ENCODE results near the gene USP3.
A peak's percentile ranks its signal among the peaks of the same experiment; 100 is the strongest.

Gene USP3

DNA sequence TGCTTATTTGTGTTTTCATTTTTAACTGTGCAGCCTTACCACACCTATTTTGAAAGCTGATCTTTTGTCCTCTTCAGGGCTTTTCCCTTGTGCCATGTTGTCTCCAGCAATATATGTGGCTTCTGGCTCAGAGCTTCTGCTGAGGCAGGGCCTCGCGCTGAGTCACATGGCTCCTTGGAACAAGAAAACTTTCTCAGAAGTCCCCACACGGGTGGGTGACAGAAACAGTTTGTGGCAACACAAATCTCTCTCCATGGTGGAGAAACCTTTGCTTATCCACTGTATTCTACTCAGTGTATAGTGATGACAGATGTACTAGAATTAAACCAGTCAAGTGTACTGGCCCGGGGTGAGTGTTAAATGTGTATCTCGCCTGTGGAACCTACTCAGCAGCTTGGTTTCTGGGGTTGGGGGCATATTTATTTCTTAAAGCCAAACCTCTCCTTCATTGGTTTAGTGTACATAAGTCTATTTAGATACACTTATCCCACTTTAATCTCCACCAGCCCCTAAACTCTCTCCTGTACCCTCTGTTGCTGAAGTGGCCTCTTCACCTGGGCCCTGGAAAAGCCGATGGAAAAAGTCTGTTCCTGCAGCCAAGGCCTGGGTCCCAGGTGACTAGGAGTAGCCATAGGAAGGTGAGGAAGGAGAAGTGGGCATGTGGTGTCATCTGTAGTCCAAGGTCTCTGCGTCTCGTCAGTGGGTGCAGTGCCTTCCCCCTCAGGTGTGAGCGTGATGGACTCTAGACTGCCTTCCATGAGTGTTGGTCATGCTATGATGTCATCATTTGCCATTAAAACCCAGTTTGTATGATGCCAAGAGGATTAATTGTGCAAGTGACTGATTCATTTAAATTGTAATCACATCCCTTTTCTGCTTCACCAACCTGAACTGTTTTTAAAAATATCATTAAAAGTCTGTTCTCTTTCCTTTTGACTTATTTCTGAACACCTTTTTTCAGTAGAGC, 89.6 kb downstream of the USP3 start:
- peaks cover 60% of the 10 kb centered on the region for H3K4me1 Mint-ChIP-seq
- ATAC-seq (peak; percentile 89), DNase-seq (ENCODE audit: low spot score in 2 of 2) (no peak)
- peak overlapping the region; percentile 80 for H3K27ac Mint-ChIP-seq
- no peaks in the 10 kb centered on the region for H3K9me3 Mint-ChIP-seq
- H3K4me3 Mint-ChIP-seq = peak overlapping the region; percentile 2
- peaks cover 54% of the 10 kb centered on the region for H3K36me3 Mint-ChIP-seq

DNA sequence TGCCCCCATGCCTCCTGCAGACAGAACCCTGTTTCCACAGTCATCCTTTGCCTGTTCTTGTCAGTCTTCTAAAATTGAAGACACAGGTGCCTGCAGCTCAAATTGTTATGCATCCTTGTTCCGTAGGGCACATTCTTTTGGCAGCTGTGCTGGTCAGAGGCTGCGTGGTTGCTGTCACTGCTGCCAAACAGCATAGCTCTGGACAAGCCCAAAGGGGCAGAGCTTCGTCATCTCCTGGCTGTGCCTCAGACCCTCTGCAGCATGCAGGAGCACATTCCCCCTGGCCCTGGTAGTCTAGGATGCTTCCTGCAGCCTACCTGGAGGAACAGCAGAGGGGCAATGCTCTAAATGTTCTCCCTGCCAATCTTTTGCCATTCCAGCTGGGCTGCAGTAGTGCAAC, 90.7 kb downstream of the USP3 start:
- Mint-ChIP-seq H3K36me3 (peaks cover 45% of the 10 kb centered on the region), H3K4me1 (peaks cover 71% of the 10 kb centered on the region), H3K9me3 (no peaks in the 10 kb centered on the region), H3K4me3 (no peak overlapping the region), H3K27ac (peak overlapping the region; percentile 37)
- DNase-seq (ENCODE audit: low spot score in 2 of 2) (no peak), ATAC-seq (no peak)

DNA sequence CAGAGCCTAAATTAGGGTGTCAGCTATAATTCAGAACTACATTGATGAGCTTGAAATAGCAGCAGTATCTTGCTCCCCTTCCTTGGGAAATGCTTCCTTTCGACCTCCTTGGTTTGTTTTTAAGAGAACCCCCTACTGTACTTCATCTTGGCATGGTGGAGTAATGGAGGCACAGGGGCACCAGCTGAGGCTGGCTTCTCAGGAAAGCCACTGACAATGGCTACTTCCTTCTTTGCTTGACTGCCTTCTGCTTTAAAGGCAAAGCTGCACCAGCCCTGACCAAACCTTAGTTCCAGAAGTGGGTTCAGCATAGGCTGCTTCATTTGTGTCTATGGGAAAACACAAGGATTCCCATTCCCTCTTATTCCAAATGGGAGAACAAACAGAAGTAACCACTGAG, 91.3 kb downstream of the USP3 start:
- Mint-ChIP-seq H3K27ac (peak overlapping the region; percentile 79), H3K4me1 (peaks cover 72% of the 10 kb centered on the region), H3K36me3 (peaks cover 45% of the 10 kb centered on the region), H3K4me3 (no peak overlapping the region), H3K9me3 (no peaks in the 10 kb centered on the region)
- DNase-seq (ENCODE audit: low spot score in 2 of 2) (no peak), ATAC-seq (no peak)

DNA sequence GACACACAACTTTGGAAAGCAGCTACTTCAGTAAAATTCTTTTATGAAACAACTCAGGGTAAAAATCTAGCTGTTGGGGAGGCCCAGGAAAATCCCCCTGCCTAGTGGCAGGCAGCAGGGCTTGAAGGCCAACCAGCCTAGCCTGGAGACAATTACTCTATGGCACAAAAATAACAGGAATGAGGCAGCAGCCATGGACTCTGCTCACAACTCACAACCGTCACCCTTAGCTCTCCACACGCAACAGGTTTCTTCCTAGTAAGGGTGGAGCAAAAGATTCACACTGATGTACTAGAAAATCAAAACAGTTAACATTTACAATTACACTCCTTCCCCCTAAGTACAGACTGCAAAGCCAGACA, 92.3 kb downstream of the USP3 start:
- Mint-ChIP-seq H3K27ac (peak overlapping the region; percentile 79), H3K9me3 (no peaks in the 10 kb centered on the region), H3K4me3 (no peak overlapping the region), H3K4me1 (peaks cover 65% of the 10 kb centered on the region), H3K36me3 (peaks cover 45% of the 10 kb centered on the region)
- no peak for ATAC-seq
- DNase-seq (ENCODE audit: low spot score in 2 of 2) = no peak

DNA sequence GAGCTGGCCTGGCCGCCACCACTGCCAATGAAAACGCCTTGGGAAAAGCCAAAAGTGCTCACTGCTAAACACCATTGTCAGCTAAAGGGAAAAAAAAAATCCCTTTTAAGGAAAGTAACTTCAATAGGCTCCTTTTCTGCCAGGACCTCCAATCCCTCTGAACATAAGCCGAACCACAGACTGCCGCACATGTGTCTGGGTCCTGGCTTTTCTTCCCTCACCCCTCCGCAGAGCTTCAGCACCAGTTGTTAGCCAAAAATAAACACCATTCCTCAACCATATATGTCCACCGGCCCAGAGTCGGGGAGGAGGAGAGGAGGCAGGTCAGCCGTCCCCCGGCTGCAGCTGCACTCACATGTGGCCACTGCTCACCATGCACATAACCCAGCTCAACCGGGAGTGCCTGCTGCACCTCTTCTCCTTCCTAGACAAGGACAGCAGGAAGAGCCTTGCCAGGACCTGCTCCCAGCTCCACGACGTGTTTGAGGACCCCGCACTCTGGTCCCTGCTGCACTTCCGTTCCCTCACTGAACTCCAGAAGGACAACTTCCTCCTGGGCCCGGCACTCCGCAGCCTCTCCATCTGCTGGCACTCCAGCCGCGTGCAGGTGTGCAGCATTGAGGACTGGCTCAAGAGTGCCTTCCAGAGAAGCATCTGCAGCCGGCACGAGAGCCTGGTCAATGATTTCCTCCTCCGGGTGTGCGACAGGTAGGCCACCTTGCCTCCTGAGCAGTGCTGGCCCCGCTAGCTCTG, 92.8 kb downstream of the USP3 start, which contains the start of gene FBXL22:
TSS of gene FBXL22 (plus strand) at position 350 of the 753 bp plus-strand sequence. CDS start at position 356, 6 bp downstream.
- H3K4me3 Mint-ChIP-seq = no peak within 1 kb of the TSS
- H3K27ac Mint-ChIP-seq = peak within 1 kb of the TSS; percentile 79
- no peak for DNase-seq (ENCODE audit: low spot score in 2 of 2)
- no peak for ATAC-seq
- peaks cover 66% of the 10 kb centered on the region for H3K4me1 Mint-ChIP-seq
- peaks cover 42% of the 10 kb centered on the region for H3K36me3 Mint-ChIP-seq
- no peaks in the 10 kb centered on the region for H3K9me3 Mint-ChIP-seq

DNA sequence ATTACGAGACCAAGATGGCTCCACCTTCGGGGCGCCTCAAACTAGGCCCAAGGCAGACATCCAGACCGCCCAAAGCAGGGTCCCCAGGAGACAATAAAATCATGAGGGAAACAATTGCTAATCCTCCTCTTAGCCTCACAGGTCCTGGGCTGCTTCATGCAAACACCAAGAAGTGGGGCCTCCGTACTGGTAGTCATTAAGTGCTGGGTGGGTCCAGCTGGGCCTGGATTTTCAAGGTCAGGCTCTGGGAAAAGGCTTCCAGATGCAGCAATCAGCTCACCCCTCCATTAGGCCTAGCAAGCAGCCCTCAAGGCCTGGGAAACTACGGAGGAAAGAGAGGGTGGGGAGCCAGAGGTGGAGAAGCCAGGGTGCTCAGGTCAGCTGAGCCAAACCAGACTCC, 93.4 kb downstream of the USP3 start:
- Mint-ChIP-seq H3K27ac (peak overlapping the region; percentile 79), H3K9me3 (no peaks in the 10 kb centered on the region), H3K4me3 (no peak overlapping the region), H3K36me3 (peaks cover 37% of the 10 kb centered on the region), H3K4me1 (peaks cover 71% of the 10 kb centered on the region)
- ATAC-seq (no peak), DNase-seq (ENCODE audit: low spot score in 2 of 2) (no peak)

DNA sequence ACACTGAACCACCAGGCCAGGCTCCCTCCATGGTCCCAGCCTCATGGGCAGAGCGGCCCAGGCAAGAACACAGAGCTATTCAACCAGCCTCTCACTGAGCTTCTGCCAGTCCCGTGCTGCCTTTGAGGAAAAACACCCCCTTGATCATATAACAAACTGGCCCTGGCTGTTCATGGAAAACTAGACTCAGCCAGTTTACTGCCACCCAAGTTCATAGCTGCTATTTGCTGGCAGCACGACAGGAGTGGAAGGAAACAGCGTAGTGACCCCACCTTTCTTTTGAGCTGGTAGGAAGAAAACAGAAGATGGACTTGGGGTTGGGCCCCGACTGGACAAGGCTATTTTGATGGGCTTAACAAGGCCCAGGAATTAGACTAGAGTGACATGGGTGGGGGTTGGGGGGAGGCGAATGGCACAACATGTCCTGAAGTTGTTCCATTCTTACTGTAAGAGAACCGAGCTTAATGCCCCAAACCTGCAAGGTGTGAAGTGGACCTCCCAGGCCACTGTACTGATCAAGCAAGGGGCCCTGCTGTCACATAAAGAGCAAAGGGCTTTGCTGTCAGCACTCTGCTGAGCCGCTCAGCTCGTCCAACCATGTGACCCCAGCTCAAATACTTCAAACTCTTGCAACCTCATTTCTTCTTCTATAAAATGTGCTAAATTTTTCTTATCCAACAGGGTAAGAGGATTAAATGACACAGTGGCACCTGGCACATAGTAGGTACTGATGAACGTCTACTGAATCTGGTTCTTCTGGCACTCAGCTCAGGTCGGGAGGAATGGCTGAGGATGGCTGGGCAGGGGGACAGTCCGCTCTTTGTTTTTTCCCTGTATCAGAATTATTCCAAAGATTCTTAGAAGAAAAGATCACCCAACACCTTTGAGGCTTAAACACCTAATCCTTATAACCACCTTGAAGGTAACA, 94.3 kb downstream of the USP3 start:
- H3K27ac Mint-ChIP-seq = peak overlapping the region; percentile 84
- DNase-seq (ENCODE audit: low spot score in 2 of 2) = no peak
- H3K9me3 Mint-ChIP-seq = no peaks in the 10 kb centered on the region
- H3K4me1 Mint-ChIP-seq = peaks cover 66% of the 10 kb centered on the region
- H3K36me3 Mint-ChIP-seq = peaks cover 32% of the 10 kb centered on the region
- ATAC-seq = no peak
- peak overlapping the region; percentile 86 for H3K4me3 Mint-ChIP-seq

DNA sequence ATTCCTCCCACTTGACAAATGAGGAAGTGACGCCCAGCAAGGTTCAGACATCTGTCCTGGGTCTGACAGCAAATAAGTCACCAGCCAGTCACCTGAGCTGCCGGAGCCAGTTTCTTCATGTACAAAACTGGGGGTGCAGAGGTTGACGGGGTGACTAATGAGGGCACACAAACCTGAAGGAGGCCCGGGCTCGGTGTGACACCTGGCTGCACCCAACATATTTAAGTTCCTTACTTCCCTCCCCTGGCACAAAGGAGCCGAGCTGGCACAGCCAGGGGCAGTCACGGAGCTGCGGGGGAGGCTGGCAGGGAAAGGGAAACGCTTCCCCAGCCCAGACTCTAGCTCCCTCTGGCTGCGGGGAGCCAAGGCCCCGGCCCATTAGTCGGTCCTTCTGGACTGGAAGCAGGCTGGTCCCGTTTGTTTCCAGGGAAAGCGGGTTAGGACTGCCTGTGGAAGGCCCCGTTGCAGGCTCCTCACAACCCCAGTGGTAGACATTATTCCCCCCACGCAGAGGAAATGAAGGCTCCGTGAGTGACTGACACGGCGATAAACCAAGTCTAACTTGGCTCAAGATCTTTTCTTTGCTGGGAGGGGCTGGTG, 95.1 kb downstream of the USP3 start:
- peak overlapping the region; percentile 86 for H3K4me3 Mint-ChIP-seq
- ATAC-seq (no peak), DNase-seq (ENCODE audit: low spot score in 2 of 2) (no peak)
- peaks cover 58% of the 10 kb centered on the region for H3K4me1 Mint-ChIP-seq
- peak overlapping the region; percentile 84 for H3K27ac Mint-ChIP-seq
- H3K36me3 Mint-ChIP-seq = peaks cover 24% of the 10 kb centered on the region
- no peaks in the 10 kb centered on the region for H3K9me3 Mint-ChIP-seq

DNA sequence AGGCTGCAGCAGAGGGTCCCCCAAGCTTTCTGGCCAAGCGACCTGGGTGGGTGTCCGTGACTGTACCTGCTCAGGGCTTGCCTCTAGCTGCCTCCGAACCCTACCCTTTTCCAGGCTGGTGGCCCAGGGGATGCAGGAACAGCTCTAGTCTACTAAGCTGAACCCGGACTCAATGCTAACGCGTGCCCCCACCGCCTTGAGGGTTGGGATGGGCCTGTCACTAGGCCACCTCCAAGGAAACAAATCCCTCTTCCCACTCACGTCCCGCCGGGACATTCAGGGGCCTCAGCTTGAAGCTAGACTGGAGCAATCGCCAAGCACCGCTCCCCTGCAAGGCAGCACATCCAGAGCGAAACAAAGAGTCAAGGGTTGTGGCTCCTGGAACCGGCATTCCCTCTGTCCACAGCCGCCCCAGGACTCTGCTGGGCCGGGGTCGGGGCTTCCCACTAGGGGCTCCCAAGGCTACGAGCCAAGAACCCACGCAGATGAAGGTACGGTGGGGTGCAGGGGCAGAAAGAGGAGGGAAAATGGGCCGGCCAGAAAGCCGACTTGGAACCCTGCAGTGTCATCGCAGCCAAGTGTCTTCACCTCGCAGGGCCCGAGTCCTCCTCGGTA, 95.7 kb downstream of the USP3 start:
- DNase-seq (ENCODE audit: low spot score in 2 of 2) = peak in 1 of 2 donors; percentile 66

DNA sequence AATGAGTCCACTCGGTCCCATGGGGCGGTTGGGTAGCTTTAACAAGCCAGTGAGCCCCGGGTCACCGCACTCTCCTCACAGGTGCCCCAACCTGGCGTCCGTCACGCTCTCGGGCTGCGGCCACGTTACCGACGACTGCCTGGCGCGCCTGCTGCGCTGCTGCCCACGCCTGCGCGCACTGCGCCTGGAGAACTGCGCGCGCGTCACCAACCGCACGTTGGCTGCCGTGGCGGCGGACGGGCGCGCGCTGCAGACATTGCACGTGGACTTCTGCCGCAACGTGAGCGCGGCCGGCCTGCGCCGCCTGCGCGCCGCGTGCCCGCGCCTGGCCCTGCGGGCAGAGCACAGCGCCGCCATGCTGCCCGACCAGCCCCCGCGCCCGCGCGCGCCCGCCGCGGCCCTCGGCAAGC, 96.2 kb downstream of the USP3 start:
- Mint-ChIP-seq H3K4me3 (peak overlapping the region; percentile 86), H3K4me1 (peaks cover 55% of the 10 kb centered on the region), H3K27ac (peak overlapping the region; percentile 84), H3K36me3 (peaks cover 20% of the 10 kb centered on the region), H3K9me3 (no peaks in the 10 kb centered on the region)
- DNase-seq (ENCODE audit: low spot score in 2 of 2) (peak; percentile 81 to 92), ATAC-seq (peak; percentile 89)

More for the DNA sequence above, 95.7 kb downstream of the USP3 start:
- peak overlapping the region; percentile 84 for H3K27ac Mint-ChIP-seq
- H3K36me3 Mint-ChIP-seq = peaks cover 20% of the 10 kb centered on the region
- H3K9me3 Mint-ChIP-seq = no peaks in the 10 kb centered on the region
- peaks cover 55% of the 10 kb centered on the region for H3K4me1 Mint-ChIP-seq
- H3K4me3 Mint-ChIP-seq = peak overlapping the region; percentile 86
- ATAC-seq = peak; percentile 1

DNA sequence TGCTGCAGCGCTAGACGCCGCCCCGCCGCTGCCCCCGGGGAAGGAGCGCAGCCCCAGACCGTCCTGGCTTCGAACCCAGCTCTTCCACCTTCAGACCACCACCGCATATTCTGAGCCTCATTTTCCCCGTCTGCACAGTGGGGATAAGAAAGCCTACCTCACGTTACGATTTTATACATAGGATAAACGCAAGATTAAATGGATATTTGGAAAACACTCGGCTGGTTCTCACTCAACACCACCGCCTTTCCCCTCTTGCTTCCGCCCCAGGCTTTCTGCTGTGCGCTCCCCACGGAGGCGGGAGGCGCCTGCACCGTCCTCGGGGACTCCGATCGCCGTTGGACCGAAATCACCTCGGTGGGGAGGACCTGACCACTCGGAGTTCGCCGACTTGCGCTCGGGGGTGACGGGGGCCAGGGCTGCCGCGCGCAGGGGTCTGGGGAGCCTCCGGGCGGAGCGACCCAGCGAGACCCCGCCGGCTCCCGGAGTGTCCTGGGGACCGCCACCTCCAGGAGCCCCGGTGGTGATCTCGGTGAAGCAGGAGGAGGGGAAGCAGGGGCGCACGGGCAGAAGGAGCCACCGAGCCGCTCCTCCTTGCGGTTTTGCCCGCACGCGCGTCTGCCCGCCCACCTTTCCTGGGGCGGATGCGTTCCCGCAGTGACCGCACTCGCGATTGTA, 96.8 kb downstream of the USP3 start:
- DNase-seq (ENCODE audit: low spot score in 2 of 2) (peak; percentile 45 to 77), ATAC-seq (peak; percentile 25)
- peaks cover 20% of the 10 kb centered on the region for H3K36me3 Mint-ChIP-seq
- peak overlapping the region; percentile 86 for H3K4me3 Mint-ChIP-seq
- H3K27ac Mint-ChIP-seq = peak overlapping the region; percentile 84
- peaks cover 55% of the 10 kb centered on the region for H3K4me1 Mint-ChIP-seq
- H3K9me3 Mint-ChIP-seq = no peaks in the 10 kb centered on the region

DNA sequence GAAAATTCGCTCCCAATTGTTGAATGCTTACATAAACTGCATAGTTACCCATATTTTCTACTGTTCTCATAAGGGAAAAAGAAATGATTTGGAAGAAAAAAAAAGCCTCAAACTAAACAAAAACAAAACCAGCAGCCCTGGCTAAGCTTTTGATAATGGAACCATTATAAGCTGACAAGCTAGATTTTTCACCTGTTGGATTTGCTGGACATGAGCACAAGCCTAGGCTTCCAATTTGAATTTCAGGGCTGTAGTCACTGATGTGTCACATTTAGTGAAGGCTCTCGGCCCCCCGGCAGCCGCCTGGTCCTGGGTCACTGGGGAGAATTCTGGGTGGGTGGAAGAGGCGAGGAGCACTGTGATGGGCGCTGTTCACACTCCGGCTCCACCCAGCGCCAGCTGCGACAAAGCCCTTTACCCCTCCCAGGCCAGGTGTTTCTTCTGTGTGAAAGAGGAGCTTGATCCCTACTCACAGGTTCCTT, 97.4 kb downstream of the USP3 start:
- ATAC-seq (no peak), DNase-seq (ENCODE audit: low spot score in 2 of 2) (no peak)
- peak overlapping the region; percentile 84 for H3K27ac Mint-ChIP-seq
- no peaks in the 10 kb centered on the region for H3K9me3 Mint-ChIP-seq
- H3K4me3 Mint-ChIP-seq = peak overlapping the region; percentile 86
- peaks cover 20% of the 10 kb centered on the region for H3K36me3 Mint-ChIP-seq
- H3K4me1 Mint-ChIP-seq = peaks cover 53% of the 10 kb centered on the region

DNA sequence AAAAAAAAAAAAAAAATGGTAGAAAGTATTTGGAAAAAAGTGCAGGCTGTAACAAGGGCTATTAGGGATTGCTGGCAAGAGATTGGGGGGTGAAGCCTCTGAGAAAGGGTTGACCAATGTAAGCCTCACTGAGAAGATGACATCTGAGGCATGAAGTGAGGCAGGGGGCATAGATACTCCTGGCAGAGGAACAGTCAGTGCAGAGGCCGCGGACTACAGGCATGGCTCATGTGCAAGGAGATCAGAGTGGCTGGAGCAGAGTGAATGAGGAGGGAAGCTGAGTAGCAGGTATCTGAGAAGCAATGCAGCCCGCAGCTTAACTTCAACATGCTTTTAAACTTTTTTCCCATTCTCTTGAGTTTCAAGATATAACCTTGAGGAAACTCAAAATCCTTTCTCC, 98.2 kb downstream of the USP3 start:
- ATAC-seq (no peak), DNase-seq (ENCODE audit: low spot score in 2 of 2) (no peak)
- H3K27ac Mint-ChIP-seq = peak overlapping the region; percentile 84
- no peaks in the 10 kb centered on the region for H3K9me3 Mint-ChIP-seq
- H3K4me1 Mint-ChIP-seq = peaks cover 46% of the 10 kb centered on the region
- H3K4me3 Mint-ChIP-seq = peak overlapping the region; percentile 3
- peaks cover 24% of the 10 kb centered on the region for H3K36me3 Mint-ChIP-seq
